Activated T-cell treated with anti-CD3 and anti-CD28 coated beads, Interleukin-2, amount 50 U/mL, for 24 hours (primary cell): ENCODE data around the gene HGFAC.

ENCODE experiments used
- DNase-seq: peaks from one replicate; pipeline ENCODE4 v3.0.0-alpha.2; 2020
- H3K27ac Mint-ChIP-seq: 2 replicates; pipeline ENCODE4 v1.8.0; 2020; ENCODE audit warnings: mild to moderate bottlenecking, mixed read lengths
- H3K27me3 Mint-ChIP-seq: 2 replicates; pipeline ENCODE4 v1.8.0; 2020; ENCODE audit warnings: mixed read lengths
- H3K36me3 Mint-ChIP-seq: 2 replicates; pipeline ENCODE4 v1.8.0; 2020; ENCODE audit warnings: low read depth, mixed read lengths
- H3K4me1 Mint-ChIP-seq: 2 replicates; pipeline ENCODE4 v1.8.0; 2020; ENCODE audit warnings: low read depth, mixed read lengths
- H3K4me3 Mint-ChIP-seq: 2 replicates; pipeline ENCODE4 v1.8.0; 2020; ENCODE audit warnings: mild to moderate bottlenecking, moderate library complexity, mixed read lengths
- H3K9me3 Mint-ChIP-seq: 2 replicates; pipeline ENCODE4 v1.8.0; 2020; ENCODE audit warnings: mixed read lengths

HGFAC gene

DNA sequence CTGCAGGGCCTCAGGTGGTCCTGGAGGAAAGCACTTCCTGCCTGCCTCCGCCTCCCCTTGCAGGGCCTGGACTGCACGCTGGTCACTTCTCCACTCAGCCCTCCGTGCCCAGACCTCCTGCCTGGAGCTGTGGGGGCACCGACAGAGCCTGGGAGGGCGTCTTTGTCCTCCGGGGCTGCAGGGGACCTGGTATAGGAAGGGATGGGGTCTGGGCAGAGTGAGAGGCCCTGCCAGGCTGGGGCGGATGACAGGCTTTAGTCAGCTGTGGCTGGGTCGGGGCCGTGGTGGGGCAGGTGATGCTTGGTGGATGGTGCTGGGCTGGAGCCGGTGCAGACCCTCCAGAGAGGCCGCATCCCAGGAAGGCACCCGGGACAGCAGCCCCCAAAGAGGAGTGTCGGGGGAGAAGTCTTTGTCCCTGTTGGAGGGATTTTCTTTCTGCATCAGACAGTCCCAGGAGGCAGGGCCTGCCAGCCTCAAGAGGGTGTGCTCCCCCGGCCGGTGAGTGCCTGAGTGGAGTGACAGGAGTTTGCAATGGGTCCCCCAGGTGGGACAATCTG lies 22.7 kb downstream of the HGFAC start:
- Mint-ChIP-seq H3K4me3 (no peak overlapping the region), H3K27me3 (peaks cover 33% of the 10 kb centered on the region), H3K9me3 (no peaks in the 10 kb centered on the region), H3K4me1 (no peaks in the 10 kb centered on the region), H3K27ac (no peak overlapping the region), H3K36me3 (no peaks in the 10 kb centered on the region)
- no peak for DNase-seq

DNA sequence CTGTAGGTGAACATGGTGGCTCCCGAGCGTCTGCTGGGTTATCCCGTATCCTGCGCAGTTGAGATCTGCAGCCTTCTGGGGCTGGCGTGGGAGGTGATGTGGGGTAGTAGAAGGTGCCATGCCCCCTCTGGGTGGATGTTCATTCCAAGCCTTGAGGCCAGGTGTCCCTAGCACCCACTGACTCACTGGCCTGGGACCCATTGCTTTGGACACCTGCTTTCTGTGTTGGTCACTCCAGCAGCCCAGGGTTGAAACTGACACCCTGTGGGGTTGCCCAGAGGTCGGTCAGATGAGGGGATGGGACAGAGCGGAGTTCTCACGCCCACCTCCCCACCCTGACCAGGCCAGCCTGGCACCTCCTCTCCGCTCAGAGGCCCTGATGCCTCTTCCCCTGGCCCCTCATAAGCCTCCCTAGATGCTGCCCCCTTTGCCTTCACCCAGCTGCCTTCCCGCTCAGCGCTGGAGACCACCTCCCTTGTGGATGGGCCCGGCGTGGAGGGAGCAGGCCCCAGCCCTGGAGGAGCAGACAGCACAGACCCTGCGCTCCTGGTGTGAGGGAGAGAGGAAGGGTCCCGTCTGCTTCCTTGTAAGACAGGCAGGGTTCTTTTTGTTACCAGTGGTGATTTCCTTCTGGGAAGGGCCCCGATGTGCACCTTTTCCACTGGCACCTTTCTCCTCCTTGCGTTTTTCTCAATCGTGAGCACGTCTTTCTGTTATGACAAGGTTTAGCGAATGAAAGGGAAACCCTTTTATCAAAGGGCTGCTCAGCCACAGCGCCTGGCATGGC lies 23.3 kb downstream of the HGFAC start:
- no peak overlapping the region for H3K4me3 Mint-ChIP-seq
- no peak overlapping the region for H3K27ac Mint-ChIP-seq
- peaks cover 32% of the 10 kb centered on the region for H3K27me3 Mint-ChIP-seq
- no peaks in the 10 kb centered on the region for H3K9me3 Mint-ChIP-seq
- H3K4me1 Mint-ChIP-seq = no peaks in the 10 kb centered on the region
- no peaks in the 10 kb centered on the region for H3K36me3 Mint-ChIP-seq
- DNase-seq = no peak

DNA sequence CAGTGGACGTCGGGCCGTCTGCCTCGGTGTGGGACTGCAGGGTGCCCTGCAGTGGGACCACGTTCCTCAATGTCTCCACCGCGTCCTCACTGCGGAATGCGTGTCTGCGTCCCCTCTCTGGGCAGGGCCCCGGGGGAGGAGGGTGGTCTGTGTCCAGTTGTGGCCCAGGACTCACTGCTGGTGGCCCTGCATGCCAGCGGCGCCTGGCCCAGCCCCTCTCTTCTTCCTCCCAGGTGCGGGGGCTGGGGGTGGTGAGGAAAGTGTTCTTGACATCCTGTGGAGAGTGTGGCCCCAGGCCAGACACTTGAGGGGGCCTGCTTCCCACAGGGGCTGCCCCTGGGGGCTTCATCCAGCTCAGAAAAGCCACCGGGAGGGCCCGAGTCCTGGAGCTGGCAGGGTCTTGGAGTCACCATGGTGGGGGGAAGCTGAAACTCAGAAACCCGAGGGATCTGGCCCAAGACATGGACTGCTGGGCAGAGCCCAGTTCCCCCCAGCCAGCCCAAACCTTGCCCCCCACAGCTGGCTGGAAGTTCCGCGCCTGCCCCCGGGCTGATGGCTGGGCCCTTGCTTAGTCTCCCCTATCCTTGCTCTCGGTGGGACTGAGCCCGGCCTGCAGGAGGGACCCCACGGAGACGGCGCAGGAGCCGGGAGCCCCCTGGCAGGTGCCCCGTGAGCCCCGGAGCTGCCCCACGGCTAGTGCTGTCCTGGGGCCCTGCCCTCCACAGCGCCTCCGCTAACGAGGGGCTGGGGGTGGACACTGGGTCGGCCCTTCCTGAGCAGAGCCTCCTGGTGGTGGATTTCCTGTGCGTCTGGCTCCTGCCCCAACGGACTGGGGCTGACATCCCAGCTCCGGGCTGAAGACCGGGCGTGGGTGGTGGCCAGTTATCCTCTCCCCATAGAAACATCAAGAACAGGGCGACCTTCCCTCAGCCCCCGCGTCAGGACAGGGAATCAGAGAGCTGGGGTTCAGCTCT lies 24.2 kb downstream of the HGFAC start:
- Mint-ChIP-seq H3K27me3 (peaks cover 27% of the 10 kb centered on the region), H3K36me3 (no peaks in the 10 kb centered on the region), H3K9me3 (no peaks in the 10 kb centered on the region), H3K4me1 (no peaks in the 10 kb centered on the region), H3K27ac (no peak overlapping the region), H3K4me3 (no peak overlapping the region)
- DNase-seq = no peak

- H3K27ac Mint-ChIP-seq = no peak overlapping the region
- no peaks in the 10 kb centered on the region for H3K36me3 Mint-ChIP-seq
- DNase-seq = no peak
- H3K4me1 Mint-ChIP-seq = no peaks in the 10 kb centered on the region
- H3K9me3 Mint-ChIP-seq = no peaks in the 10 kb centered on the region
- H3K27me3 Mint-ChIP-seq = peaks cover 25% of the 10 kb centered on the region
- no peak overlapping the region for H3K4me3 Mint-ChIP-seq
Observed at GRCh38 chr4:3466691-3467600, 25.2 kb downstream of the HGFAC start.

DNA sequence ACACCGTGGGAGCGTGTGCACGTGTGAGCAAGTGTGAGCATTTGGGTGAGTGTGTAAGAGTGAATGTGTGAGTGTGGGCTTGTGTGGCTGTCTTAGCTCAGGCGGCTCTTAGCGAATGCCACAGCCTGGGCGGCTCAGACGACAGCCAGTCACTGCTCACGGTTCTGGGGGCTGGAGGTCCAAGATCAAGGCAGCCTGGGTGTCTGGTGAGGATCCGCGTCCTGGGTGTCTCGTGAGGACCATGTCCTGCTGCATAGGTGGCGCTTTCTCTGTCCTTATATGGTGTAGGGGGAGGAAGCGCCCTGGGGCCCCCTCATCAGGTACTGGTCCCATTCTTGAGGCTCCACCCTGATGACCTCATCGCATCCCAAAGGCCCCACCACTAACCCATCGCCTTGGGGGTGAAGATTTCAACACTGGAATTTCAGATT lies 25.8 kb downstream of the HGFAC start:
- Mint-ChIP-seq H3K27me3 (peaks cover 19% of the 10 kb centered on the region), H3K36me3 (no peaks in the 10 kb centered on the region), H3K27ac (no peak overlapping the region), H3K9me3 (no peaks in the 10 kb centered on the region), H3K4me1 (no peaks in the 10 kb centered on the region), H3K4me3 (no peak overlapping the region)
- no peak for DNase-seq

- no peak for DNase-seq
- Mint-ChIP-seq H3K9me3 (no peaks in the 10 kb centered on the region), H3K27ac (no peak overlapping the region), H3K36me3 (no peaks in the 10 kb centered on the region), H3K4me3 (no peak overlapping the region), H3K4me1 (no peaks in the 10 kb centered on the region), H3K27me3 (peaks cover 16% of the 10 kb centered on the region)
Observed at GRCh38 chr4:3468154-3468553, 26.4 kb downstream of the HGFAC start.

DNA sequence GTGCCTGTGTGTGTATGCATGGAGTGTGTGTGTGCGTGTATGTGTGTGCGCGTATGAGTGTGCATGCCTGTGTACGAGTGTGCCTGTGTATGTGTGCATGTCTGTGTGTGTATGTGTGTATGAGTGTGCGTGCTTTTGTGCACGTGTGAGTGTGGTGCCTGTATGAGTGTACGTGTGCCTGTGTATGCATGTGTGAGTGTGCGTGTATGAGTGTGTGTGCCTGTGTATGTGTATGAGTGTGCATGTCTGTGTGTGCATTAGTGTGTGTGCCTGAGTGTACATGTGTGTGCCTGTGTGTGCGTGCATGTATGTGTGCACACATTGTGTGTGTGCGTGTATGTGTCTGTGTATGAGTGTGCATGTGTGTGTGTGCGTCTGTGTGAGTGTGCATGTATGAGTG lies 27.0 kb downstream of the HGFAC start:
- Mint-ChIP-seq H3K4me3 (no peak overlapping the region), H3K36me3 (no peaks in the 10 kb centered on the region), H3K4me1 (no peaks in the 10 kb centered on the region), H3K9me3 (no peaks in the 10 kb centered on the region), H3K27ac (no peak overlapping the region), H3K27me3 (peaks cover 16% of the 10 kb centered on the region)
- no peak for DNase-seq

DNA sequence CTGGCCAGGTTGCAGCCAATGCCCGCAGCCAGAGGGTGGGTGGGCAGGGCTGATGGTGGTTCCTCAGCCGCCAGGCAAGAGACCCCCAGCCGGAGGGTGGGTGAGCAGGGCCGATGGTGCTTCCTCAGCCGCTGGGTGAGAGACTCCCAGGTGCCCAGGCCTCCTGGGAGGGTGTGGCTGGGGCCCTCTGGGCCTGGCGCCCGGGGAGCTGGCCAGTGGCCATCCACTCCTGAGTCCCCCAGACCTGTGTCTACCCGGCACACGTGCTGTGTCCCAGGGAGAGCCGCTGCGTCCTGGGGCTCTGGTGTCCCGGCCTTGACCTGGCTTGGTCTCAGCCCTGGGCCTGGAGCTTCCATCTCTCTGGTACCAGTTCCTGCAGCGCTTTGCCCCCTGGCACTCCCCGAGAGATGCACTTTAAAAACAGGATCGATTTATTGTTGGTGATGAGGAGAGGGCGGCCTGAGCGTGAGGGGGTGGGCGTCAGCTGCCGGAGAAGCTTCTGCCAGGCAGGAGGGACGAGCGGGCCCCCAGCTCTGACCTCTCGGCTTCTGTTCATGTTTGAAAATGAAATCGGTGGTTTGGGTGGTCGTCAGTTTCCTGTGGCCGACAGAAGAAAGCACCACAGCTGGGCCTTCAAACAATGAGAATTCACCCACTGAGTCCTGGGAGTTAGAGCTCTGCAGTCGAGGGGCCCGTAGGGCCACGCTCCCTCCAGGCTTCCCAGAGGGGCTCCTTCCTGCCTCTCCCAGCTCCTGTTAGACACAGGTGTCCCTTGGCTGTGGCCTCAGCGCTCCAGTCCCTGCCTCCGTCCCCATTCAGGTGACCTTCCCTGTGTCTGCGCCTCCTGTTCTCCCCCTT lies 27.8 kb downstream of the HGFAC start:
- H3K36me3 Mint-ChIP-seq = no peaks in the 10 kb centered on the region
- no peaks in the 10 kb centered on the region for H3K9me3 Mint-ChIP-seq
- no peak for DNase-seq

DNA sequence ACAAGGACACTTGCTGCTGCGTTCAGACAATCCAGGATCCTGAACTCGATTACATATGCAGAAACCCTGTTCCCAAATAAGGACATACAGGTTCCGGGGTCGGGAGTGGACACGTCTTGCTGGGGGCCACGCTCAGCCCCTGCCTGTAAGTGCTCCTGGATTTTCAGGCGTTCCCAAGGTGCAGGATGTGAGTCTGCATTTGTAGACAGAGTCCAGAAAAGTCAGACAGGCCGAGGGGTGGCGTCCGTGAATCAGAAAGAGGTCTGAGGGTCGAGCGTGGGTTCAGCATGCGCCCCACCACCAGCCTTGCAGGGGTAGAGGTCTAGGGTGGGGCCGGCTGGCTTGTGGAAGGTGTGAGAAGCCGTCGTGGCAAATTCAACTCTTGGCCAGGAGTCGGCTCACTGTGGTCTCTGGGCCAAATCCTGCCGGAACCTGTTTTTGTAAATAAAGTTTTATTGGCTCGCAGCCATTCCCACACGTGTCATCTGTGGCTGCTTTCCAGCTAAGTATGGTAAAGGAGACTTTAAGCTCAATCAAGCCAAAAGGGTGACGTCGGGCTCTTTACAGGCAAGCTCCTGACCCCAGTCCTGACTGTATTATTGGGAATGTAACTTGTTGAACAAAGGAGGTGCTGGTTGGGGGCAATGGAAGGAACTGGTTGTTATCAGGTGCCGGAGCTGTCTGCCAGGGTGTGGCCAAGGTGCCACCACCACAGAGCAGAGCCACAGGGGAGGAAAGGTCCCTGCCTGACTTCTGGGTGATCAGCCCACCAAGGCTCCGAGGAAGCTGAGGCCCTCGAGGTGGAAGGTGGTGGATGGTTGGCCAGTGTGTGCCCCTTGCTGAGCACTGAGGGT lies 28.7 kb downstream of the HGFAC start:
- no peak overlapping the region for H3K27ac Mint-ChIP-seq
- no peak overlapping the region for H3K4me3 Mint-ChIP-seq
- no peaks in the 10 kb centered on the region for H3K9me3 Mint-ChIP-seq
- no peak for DNase-seq
- peaks cover 2% of the 10 kb centered on the region for H3K27me3 Mint-ChIP-seq
- H3K36me3 Mint-ChIP-seq = no peaks in the 10 kb centered on the region
- no peaks in the 10 kb centered on the region for H3K4me1 Mint-ChIP-seq

More for the DNA sequence above, 27.8 kb downstream of the HGFAC start:
- Mint-ChIP-seq H3K4me3 (no peak overlapping the region), H3K27me3 (peaks cover 10% of the 10 kb centered on the region), H3K4me1 (no peaks in the 10 kb centered on the region), H3K27ac (no peak overlapping the region)

- DNase-seq = no peak
- Mint-ChIP-seq H3K4me3 (no peak overlapping the region), H3K27ac (no peak overlapping the region), H3K27me3 (no peaks in the 10 kb centered on the region), H3K36me3 (no peaks in the 10 kb centered on the region), H3K4me1 (no peaks in the 10 kb centered on the region), H3K9me3 (no peaks in the 10 kb centered on the region)
Observed at GRCh38 chr4:3471098-3471760, 29.5 kb downstream of the HGFAC start.

GRCh38 chr4:3471886-3472285 lies 30.1 kb downstream of the HGFAC start:
- Mint-ChIP-seq H3K9me3 (no peaks in the 10 kb centered on the region), H3K36me3 (no peaks in the 10 kb centered on the region), H3K27me3 (no peaks in the 10 kb centered on the region), H3K4me3 (no peak overlapping the region), H3K27ac (no peak overlapping the region), H3K4me1 (no peaks in the 10 kb centered on the region)
- DNase-seq = no peak

DNA sequence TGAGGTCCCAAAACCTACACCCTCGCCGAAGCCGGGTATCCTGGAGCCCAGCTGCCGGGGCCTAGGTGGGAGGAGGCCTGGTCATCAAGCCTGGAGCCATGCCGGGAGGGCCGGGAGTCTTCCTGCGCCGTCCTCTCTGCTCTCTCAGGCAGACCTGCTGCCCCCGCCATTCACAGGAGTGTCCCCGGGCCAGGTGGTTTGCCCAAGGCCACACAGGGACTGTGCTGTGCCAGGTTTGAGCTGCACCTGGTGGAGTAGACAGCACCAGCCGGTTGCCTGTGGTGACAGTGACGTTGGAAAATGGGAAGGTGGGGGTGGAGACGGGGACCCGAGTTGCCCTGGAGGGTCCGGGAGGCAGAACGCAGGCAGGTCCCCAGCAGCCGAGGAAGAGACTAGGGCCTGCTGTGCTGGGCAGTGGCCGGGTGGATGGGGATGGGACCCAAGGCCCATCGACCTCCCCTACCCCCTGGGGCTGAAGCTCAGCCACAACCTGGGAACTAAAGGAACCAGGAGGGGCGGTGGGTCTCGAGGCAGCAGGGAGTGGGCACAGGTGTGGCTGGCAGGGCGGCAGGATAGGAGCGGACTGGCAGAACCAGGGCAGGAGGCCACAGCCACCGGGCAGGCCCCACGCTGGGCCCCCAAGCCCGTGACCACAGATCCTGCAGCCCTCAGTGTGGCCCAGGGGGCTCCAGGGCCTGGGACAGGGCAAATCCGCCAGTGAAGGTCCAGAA lies 30.8 kb downstream of the HGFAC start:
- no peak overlapping the region for H3K4me3 Mint-ChIP-seq
- H3K27ac Mint-ChIP-seq = no peak overlapping the region
- DNase-seq = no peak
- H3K4me1 Mint-ChIP-seq = no peaks in the 10 kb centered on the region
- H3K36me3 Mint-ChIP-seq = no peaks in the 10 kb centered on the region
- no peaks in the 10 kb centered on the region for H3K27me3 Mint-ChIP-seq
- no peaks in the 10 kb centered on the region for H3K9me3 Mint-ChIP-seq
